ENCODE data around the gene CPEB4.

CPEB4 gene

GRCh38 chr5:173890195-173890991 is 2.2 kb downstream of the CPEB4 start:
- peak; percentile 13 for ATAC-seq
- TF ChIP-seq OSR1 (CRISPR knock-in tag; IDR thresholded peaks at IDR 0.05) (no peak), ZFP30 (CRISPR knock-in tag; IDR thresholded peaks at IDR 0.05) (no peak)

- TF ChIP-seq ZFP30 (CRISPR knock-in tag; IDR thresholded peaks at IDR 0.05) (no peak), OSR1 (CRISPR knock-in tag; IDR thresholded peaks at IDR 0.05) (no peak), POU6F1 (CRISPR knock-in tag; IDR thresholded peaks at IDR 0.05; ENCODE audit: borderline replicate concordance, low read depth) (no peak)
- no peak for ATAC-seq
These were observed 3.4 kb downstream of the CPEB4 start for GRCh38 chr5:173891308-173892116.

- no peak for ATAC-seq
- TF ChIP-seq PATZ1 (CRISPR knock-in tag; IDR thresholded peaks at IDR 0.05; ENCODE audit: borderline replicate concordance) (no peak), RARB (CRISPR knock-in tag; IDR thresholded peaks at IDR 0.05) (no peak), ZFP3 (CRISPR knock-in tag; IDR thresholded peaks at IDR 0.05) (no peak), CREB5 (CRISPR knock-in tag; IDR thresholded peaks at IDR 0.05; ENCODE audit: low read depth) (no peak), ZNF8 (CRISPR knock-in tag; IDR thresholded peaks at IDR 0.05) (no peak), TSHZ2 (CRISPR knock-in tag; IDR thresholded peaks at IDR 0.05) (no peak), ESRRG (CRISPR knock-in tag; IDR thresholded peaks at IDR 0.05) (no peak), ARNTL (CRISPR knock-in tag; IDR thresholded peaks at IDR 0.05; ENCODE audit: borderline replicate concordance, low read depth) (no peak), ZFP30 (CRISPR knock-in tag; IDR thresholded peaks at IDR 0.05) (no peak), ZC3H10 (CRISPR knock-in tag; IDR thresholded peaks at IDR 0.05) (no peak), ZNF565 (CRISPR knock-in tag; conservative IDR thresholded peaks at IDR 0.05; ENCODE audit: low read depth) (no peak)
These were observed 5.0 kb downstream of the CPEB4 start for GRCh38 chr5:173893192-173893561.

GRCh38 chr5:173895401-173896165 is 7.4 kb downstream of the CPEB4 start:
- no peak for ATAC-seq
- TF ChIP-seq ZC3H10 (CRISPR knock-in tag; IDR thresholded peaks at IDR 0.05) (no peak), SNAI2 (CRISPR knock-in tag; IDR thresholded peaks at IDR 0.05) (no peak), PPARA (CRISPR knock-in tag; IDR thresholded peaks at IDR 0.05; ENCODE audit: borderline replicate concordance) (no peak), OSR1 (CRISPR knock-in tag; IDR thresholded peaks at IDR 0.05) (no peak), ZNF565 (CRISPR knock-in tag; conservative IDR thresholded peaks at IDR 0.05; ENCODE audit: low read depth) (no peak), RARB (CRISPR knock-in tag; IDR thresholded peaks at IDR 0.05) (no peak), ZFP3 (CRISPR knock-in tag; IDR thresholded peaks at IDR 0.05) (no peak), ISL1 (CRISPR knock-in tag; IDR thresholded peaks at IDR 0.05) (no peak), TCF4 (CRISPR knock-in tag; IDR thresholded peaks at IDR 0.05; ENCODE audit: borderline replicate concordance) (no peak), ZNF8 (CRISPR knock-in tag; IDR thresholded peaks at IDR 0.05) (no peak), ZFP30 (CRISPR knock-in tag; IDR thresholded peaks at IDR 0.05) (no peak), ESRRG (CRISPR knock-in tag; IDR thresholded peaks at IDR 0.05) (no peak)

Measured in SK-N-SH treated with all-trans-retinoic acid at 6 μM for 48 hours (cell line).